NCI-H2107 treated with DMSO at 0.1 percent for 48 hours (cell line): ENCODE measurements around the gene RESP18.
A peak's percentile ranks its signal among the peaks of the same experiment; 100 is the strongest.
"Not testable (repeated sequence)": the region's sequence is repeated elsewhere in the genome, so short reads cannot be mapped to it uniquely, and the experiment has no call there.

Experiments used
- DNase-seq: peaks from one replicate; lab custom pipeline; 2025; ENCODE audit not compliant: unreplicated experiment; lab: John Stamatoyannopoulos, UW

The RESP18 gene

GRCh38 chr2:219292616-219293015, 39.9 kb downstream of the RESP18 start:
- DNase-seq: no peak

GRCh38 chr2:219291910-219292490, 40.5 kb downstream of the RESP18 start:
- DNase-seq: no peak

- no peak for DNase-seq
Measured at GRCh38 chr2:219291394-219291793, 41.1 kb downstream of the RESP18 start.

GRCh38 chr2:219290381-219291171, 42.0 kb downstream of the RESP18 start:
- no peak for DNase-seq

- no peak for DNase-seq
Measured at GRCh38 chr2:219289537-219290361, 42.8 kb downstream of the RESP18 start.

- DNase-seq: no peak
Measured at GRCh38 chr2:219289195-219289536, 43.4 kb downstream of the RESP18 start.

GRCh38 chr2:219287580-219288265, 44.8 kb downstream of the RESP18 start:
- no peak for DNase-seq

- not testable (repeated sequence) for DNase-seq
Measured at GRCh38 chr2:219287116-219287440, 45.5 kb downstream of the RESP18 start.

- no peak for DNase-seq
Measured at GRCh38 chr2:219286436-219287115, 46.0 kb downstream of the RESP18 start.

- no peak for DNase-seq
Measured at GRCh38 chr2:219285894-219286425, 46.6 kb downstream of the RESP18 start.

GRCh38 chr2:219285373-219285735, 47.2 kb downstream of the RESP18 start:
- no peak for DNase-seq

GRCh38 chr2:219284501-219285372, 47.8 kb downstream of the RESP18 start:
- no peak for DNase-seq

GRCh38 chr2:219282943-219283581, 49.5 kb downstream of the RESP18 start:
- no peak for DNase-seq

- DNase-seq: no peak
Measured at GRCh38 chr2:219282375-219282774, 50.2 kb downstream of the RESP18 start.

- no peak for DNase-seq
Measured at GRCh38 chr2:219281588-219281987, 51.0 kb downstream of the RESP18 start.

- DNase-seq: no peak
Measured at GRCh38 chr2:219280651-219281050, 51.9 kb downstream of the RESP18 start.

- DNase-seq: no peak
Measured at GRCh38 chr2:219279916-219280516, 52.5 kb downstream of the RESP18 start.

- peak; percentile 82 for DNase-seq
Measured at GRCh38 chr2:219279151-219279915, 53.2 kb downstream of the RESP18 start, which contains the start of gene DNAJB2. Gene DNAJB2 (plus strand): TSS chr2:219279366. CDS start chr2:219279834, 468 bp downstream.
